Measurements from ENCODE around the gene HAND2. TPM values are rescaled to one million over a fixed set of nuclear protein-coding genes. Genes with fewer than 3 reads are reported as not detected.

HAND2 gene
- total RNA-seq, 4 donors from 2014 or later, result 73.0 to 138 (median 128) TPM

DNA sequence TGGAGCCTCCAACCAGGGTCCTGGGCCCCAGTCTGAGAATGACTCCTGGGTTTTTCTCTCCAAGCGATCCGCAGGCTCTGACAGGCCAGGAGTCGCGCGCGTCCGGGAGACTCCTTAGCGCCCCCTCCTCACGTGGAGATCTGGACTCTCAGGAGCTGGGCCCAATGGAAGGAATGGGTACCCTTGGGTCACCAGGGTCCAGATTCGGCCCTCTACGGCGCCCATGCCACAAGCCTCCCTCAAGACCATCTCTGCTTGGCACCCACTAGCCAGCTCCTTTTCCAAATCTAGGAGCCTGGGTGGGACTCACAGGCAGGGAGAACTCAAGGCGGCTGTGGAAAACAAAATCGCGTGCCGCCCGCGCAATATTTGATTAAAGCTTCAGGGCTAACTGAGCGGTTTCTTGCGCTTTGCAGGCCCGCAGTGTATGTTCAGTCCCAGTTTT, 7.1 kb downstream of the HAND2 start:
- Histone ChIP-seq H3K9me3 (no peaks in the 10 kb centered on the region), H3K27ac (peak overlapping the region; percentile 82 to 98 (median 98)), H3K4me1 (peaks cover 0 to 74% (median 6%) of the 10 kb centered on the region in 3 donors), H3K27me3 (peaks cover 42% of the 10 kb centered on the region), H3K4me3 (peak overlapping the region; percentile 80 to 87), H3K36me3 (peaks cover 0 to 6% of the 10 kb centered on the region in 2 donors)
- WGBS, 2 donors (ENCODE audit: low coverage in 1 of 2), result 0 to 24% methylated on average over 2 to 3 of the region's 21 CpGs
- TF ChIP-seq POLR2AphosphoS5 (IDR thresholded peaks at IDR 0.05) (no peak), EP300 (IDR thresholded peaks at IDR 0.05) (no peak), POLR2A (IDR thresholded peaks at IDR 0.05) (no peak)
- TF ChIP-seq, protein P1, sequence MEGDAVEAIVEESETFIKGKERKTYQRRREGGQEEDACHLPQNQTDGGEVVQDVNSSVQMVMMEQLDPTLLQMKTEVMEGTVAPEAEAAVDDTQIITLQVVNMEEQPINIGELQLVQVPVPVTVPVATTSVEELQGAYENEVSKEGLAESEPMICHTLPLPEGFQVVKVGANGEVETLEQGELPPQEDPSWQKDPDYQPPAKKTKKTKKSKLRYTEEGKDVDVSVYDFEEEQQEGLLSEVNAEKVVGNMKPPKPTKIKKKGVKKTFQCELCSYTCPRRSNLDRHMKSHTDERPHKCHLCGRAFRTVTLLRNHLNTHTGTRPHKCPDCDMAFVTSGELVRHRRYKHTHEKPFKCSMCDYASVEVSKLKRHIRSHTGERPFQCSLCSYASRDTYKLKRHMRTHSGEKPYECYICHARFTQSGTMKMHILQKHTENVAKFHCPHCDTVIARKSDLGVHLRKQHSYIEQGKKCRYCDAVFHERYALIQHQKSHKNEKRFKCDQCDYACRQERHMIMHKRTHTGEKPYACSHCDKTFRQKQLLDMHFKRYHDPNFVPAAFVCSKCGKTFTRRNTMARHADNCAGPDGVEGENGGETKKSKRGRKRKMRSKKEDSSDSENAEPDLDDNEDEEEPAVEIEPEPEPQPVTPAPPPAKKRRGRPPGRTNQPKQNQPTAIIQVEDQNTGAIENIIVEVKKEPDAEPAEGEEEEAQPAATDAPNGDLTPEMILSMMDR (IDR thresholded peaks at IDR 0.05), result no peak
- no peak for ATAC-seq

DNA sequence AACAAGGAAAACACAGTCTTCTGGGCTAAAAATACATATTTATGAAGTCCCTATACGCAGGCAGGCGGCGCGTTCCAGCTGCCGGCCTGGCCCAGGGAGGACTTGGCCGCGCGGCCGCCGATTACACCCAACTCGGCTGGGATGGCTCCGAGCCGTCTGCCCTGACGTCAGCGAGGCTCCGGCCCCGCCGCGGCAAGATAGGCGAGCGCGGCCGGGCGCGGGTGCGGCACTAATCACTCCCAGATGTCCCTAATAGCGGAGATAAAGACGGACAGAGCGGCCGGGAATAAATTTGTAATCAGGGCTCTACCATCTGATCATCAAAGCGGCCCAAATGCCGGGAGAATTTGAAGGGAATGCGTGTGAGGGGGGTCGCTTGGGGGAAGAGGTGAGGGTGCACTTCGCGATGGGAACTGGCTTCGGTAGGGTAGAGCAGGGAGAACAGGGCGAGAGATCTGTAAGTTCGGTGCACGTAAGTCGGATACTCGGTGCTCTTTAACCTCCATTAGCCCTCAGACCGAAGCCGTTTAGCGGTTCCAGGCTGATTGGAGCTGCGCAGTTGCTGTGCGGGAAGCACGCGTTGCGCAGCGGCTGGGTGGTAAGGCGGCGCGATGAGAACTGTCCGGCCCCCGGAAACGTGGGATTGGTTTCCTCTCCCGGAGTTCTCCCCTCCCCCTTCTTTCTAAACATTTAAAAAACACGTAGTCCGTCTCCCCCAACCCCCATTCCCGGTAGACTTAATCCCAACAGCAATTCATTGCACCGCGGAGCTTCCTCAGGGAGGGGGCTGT, 7.7 kb downstream of the HAND2 start:
- Histone ChIP-seq H3K4me1 (peaks cover 0 to 80% (median 6%) of the 10 kb centered on the region in 3 donors), H3K27ac (peak overlapping the region; percentile 82 to 98 (median 98)), H3K4me3 (peak overlapping the region; percentile 80 to 87), H3K27me3 (peaks cover 48% of the 10 kb centered on the region), H3K36me3 (peaks cover 0 to 6% of the 10 kb centered on the region in 2 donors), H3K9me3 (no peaks in the 10 kb centered on the region)
- WGBS, 2 donors (ENCODE audit: low coverage in 1 of 2), result 0% methylated on average over 18 to 42 of the region's 63 CpGs
- peak; percentile 89 for ATAC-seq
- TF ChIP-seq, protein P1 (IDR thresholded peaks at IDR 0.05), result peak in 2 of 4 experiments; percentile 33 to 52
- no peak for TF ChIP-seq EP300 (IDR thresholded peaks at IDR 0.05)
- TF ChIP-seq POLR2A (IDR thresholded peaks at IDR 0.05), result peak; percentile 49 to 55
- peak; percentile 83 for TF ChIP-seq POLR2AphosphoS5 (IDR thresholded peaks at IDR 0.05)

DNA sequence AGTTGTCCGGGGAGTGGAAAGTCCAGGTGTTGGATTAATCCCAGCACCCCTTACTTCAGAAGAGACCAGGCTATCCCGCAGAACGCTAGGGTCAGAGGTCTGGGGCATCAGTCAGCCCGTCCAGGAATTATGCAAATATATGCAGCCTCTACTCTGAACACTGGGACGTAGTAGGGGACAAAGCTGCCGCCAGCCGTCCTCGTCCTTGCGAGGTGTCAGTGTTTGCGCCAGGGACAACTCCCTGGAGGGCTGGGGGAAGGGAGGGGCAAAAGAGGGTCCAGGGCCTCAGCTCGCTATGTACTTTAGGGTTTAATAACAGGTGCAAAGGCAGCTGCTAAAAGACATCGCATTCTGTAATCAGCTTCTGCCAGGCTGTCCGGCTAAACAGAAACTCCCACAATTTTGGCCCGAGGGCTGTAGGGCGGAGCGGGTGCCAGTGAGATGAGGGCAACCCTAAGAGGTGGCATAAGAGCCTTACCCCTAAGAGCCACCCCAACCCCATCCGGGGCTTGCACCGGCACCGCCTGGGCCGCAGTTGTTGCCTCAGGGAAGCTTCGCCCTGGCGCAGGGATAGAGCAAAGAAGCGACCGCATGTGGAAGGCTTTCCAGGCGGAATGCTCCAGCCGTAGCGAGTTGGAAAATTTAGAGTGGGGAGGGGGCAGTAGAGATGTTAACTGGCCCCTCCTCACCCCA, 8.4 kb downstream of the HAND2 start:
- WGBS, 2 donors (ENCODE audit: low coverage in 1 of 2), result 8 to 29% methylated on average over 11 to 20 of the region's 27 CpGs
- Histone ChIP-seq H3K4me1 (peaks cover 0 to 87% (median 6%) of the 10 kb centered on the region in 3 donors), H3K9me3 (no peaks in the 10 kb centered on the region)

DNA sequence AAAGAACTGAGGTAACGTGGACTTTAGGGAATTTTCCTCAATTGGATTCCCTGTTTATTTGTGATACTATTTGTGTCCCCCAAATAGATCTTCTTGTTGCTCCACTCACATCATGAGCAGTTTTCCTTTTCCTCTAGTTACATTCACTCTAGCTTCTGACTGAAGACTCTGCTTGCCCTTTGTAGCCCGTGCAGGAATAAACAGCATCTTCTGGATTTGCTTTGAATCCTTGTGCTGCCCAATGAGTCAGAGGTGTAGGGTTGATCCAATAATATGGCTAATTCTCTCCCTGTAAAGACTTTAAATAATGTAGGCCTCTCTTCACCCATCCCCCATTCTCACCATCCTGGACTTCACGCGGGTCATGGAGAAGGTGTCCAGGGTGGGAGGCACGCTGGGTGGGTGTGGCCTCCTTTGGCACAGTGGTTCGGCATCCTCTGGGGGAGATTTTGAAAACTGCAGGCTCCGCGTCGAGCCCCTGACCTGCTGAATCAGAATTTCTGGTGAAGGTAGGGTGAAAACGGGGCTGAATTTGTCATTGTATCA, 9.0 kb downstream of the HAND2 start:
- H3K27ac ChIP-seq, result peak overlapping the region; percentile 82 to 98 (median 98)
- peaks cover 59% of the 10 kb centered on the region for H3K27me3 ChIP-seq
- peaks cover 0 to 6% of the 10 kb centered on the region in 2 donors for H3K36me3 ChIP-seq
- H3K4me1 ChIP-seq, result peaks cover 0 to 88% (median 6%) of the 10 kb centered on the region in 3 donors
- WGBS, 2 donors (ENCODE audit: low coverage in 1 of 2), result 36 to 62% methylated on average over 5 of the region's 10 CpGs
- no peaks in the 10 kb centered on the region for H3K9me3 ChIP-seq
- no peak for TF ChIP-seq EP300 (IDR thresholded peaks at IDR 0.05)
- TF ChIP-seq, protein P1 (IDR thresholded peaks at IDR 0.05), result peak in 1 of 4 experiments; percentile 4
- ATAC-seq, result no peak
- peak overlapping the region in 1 of 2 donors; percentile 87 for H3K4me3 ChIP-seq

More for the DNA sequence above, 8.4 kb downstream of the HAND2 start:
- Histone ChIP-seq H3K27me3 (peaks cover 54% of the 10 kb centered on the region), H3K27ac (peak overlapping the region; percentile 82 to 98 (median 98)), H3K36me3 (peaks cover 0 to 6% of the 10 kb centered on the region in 2 donors), H3K4me3 (peak overlapping the region; percentile 80 to 87)
- peak; percentile 15 for ATAC-seq
- TF ChIP-seq POLR2AphosphoS5 (IDR thresholded peaks at IDR 0.05), result no peak
- TF ChIP-seq, protein P1 (IDR thresholded peaks at IDR 0.05), result peak in 1 of 4 experiments; percentile 27
